ENCODE data around the gene PLOD2.

PLOD2 gene

GRCh38 chr3:146157325-146158060 lies 3.5 kb downstream of the PLOD2 start:
- H2AK5ac ChIP-seq (ENCODE audit: low read length) = no peak overlapping the region
- H3K27me3 ChIP-seq (ENCODE audit: insufficient read depth, low read length) = no peaks in the 10 kb centered on the region
- H3K4me3 ChIP-seq (ENCODE audit: low read depth, low read length) = no peak overlapping the region
- no peak overlapping the region for H4K8ac ChIP-seq (ENCODE audit: low read depth, low read length)
- H2BK120ac ChIP-seq (ENCODE audit: insufficient read depth, low read length, poor library complexity) = no peak overlapping the region
- no CpG with 5 or more reads among the region's 2 CpGs for WGBS (ENCODE audit: extremely low coverage, insufficient coverage, insufficient read length)
- H2BK5ac ChIP-seq (ENCODE audit: low read depth, low read length, poor library complexity) = no peak overlapping the region
- no peaks in the 10 kb centered on the region for H3K9me3 ChIP-seq (ENCODE audit: insufficient read depth, low read depth, low read length)
- H2BK12ac ChIP-seq (ENCODE audit: low read length) = no peak overlapping the region
- H3K23ac ChIP-seq (ENCODE audit: low read length) = no peak overlapping the region
- no peak overlapping the region for H3K18ac ChIP-seq (ENCODE audit: low read length)
- H3K79me2 ChIP-seq (ENCODE audit: control insufficient read depth, insufficient read depth, low read length, poor library complexity) = peaks cover 16% of the 10 kb centered on the region
- peaks cover 0 to 4% of the 10 kb centered on the region in 2 experiments for H3K36me3 ChIP-seq (ENCODE audit: control insufficient read depth in 1 of 2, insufficient read depth in 2 of 2, low read length in 2 of 2)
- H3K79me1 ChIP-seq (ENCODE audit: low read length) = peaks cover 19% of the 10 kb centered on the region
- H4K12ac ChIP-seq (ENCODE audit: low read depth, low read length) = no peak overlapping the region
- H3K9ac ChIP-seq (ENCODE audit: low read length) = no peak overlapping the region
- peak overlapping the region; percentile 55 for H3K4ac ChIP-seq (ENCODE audit: low read depth, low read length)
- H2AFZ ChIP-seq (ENCODE audit: insufficient read depth, low read length, poor library complexity) = no peak overlapping the region
- DNase-seq = no peak
- no peak overlapping the region for H4K91ac ChIP-seq (ENCODE audit: low read depth, low read length)
- H3K4me1 ChIP-seq (ENCODE audit: control insufficient read depth in 1 of 2, insufficient read depth in 2 of 2, low read length in 2 of 2) = peaks cover 8 to 11% of the 10 kb centered on the region in 2 experiments
- H3K14ac ChIP-seq (ENCODE audit: low read length) = no peak overlapping the region
- H3K4me2 ChIP-seq (ENCODE audit: low read length) = no peak overlapping the region
- no peak overlapping the region for H3K27ac ChIP-seq (ENCODE audit: low read depth, low read length)

GRCh38 chr3:146156666-146157314 lies 4.2 kb downstream of the PLOD2 start:
- Histone ChIP-seq H3K36me3 (ENCODE audit: control insufficient read depth in 1 of 2, insufficient read depth in 2 of 2, low read length in 2 of 2) (peaks cover 0 to 4% of the 10 kb centered on the region in 2 experiments), H4K91ac (ENCODE audit: low read depth, low read length) (no peak overlapping the region), H3K14ac (ENCODE audit: low read length) (no peak overlapping the region), H2AK5ac (ENCODE audit: low read length) (no peak overlapping the region), H3K27me3 (ENCODE audit: insufficient read depth, low read length) (no peaks in the 10 kb centered on the region), H3K9ac (ENCODE audit: low read length) (no peak overlapping the region), H3K9me3 (ENCODE audit: insufficient read depth, low read depth, low read length) (no peaks in the 10 kb centered on the region), H3K4me3 (ENCODE audit: low read depth, low read length) (no peak overlapping the region), H3K23ac (ENCODE audit: low read length) (no peak overlapping the region), H3K4ac (ENCODE audit: low read depth, low read length) (peak overlapping the region; percentile 83), H3K4me2 (ENCODE audit: low read length) (peak overlapping the region; percentile 2), H3K27ac (ENCODE audit: low read depth, low read length) (no peak overlapping the region), H2AFZ (ENCODE audit: insufficient read depth, low read length, poor library complexity) (no peak overlapping the region), H3K79me1 (ENCODE audit: low read length) (peaks cover 19% of the 10 kb centered on the region), H4K8ac (ENCODE audit: low read depth, low read length) (no peak overlapping the region), H3K4me1 (ENCODE audit: control insufficient read depth in 1 of 2, insufficient read depth in 2 of 2, low read length in 2 of 2) (peaks cover 8 to 11% of the 10 kb centered on the region in 2 experiments), H2BK5ac (ENCODE audit: low read depth, low read length, poor library complexity) (no peak overlapping the region), H4K12ac (ENCODE audit: low read depth, low read length) (no peak overlapping the region), H3K18ac (ENCODE audit: low read length) (no peak overlapping the region), H2BK120ac (ENCODE audit: insufficient read depth, low read length, poor library complexity) (no peak overlapping the region), H3K79me2 (ENCODE audit: control insufficient read depth, insufficient read depth, low read length, poor library complexity) (peaks cover 16% of the 10 kb centered on the region), H2BK12ac (ENCODE audit: low read length) (peak overlapping the region; percentile 13)
- DNase-seq = no peak
- WGBS (ENCODE audit: extremely low coverage, insufficient coverage, insufficient read length) = no CpG with 5 or more reads among the region's 3 CpGs

- Histone ChIP-seq H3K4ac (ENCODE audit: low read depth, low read length) (peak overlapping the region; percentile 27), H4K8ac (ENCODE audit: low read depth, low read length) (no peak overlapping the region), H4K91ac (ENCODE audit: low read depth, low read length) (no peak overlapping the region), H2BK120ac (ENCODE audit: insufficient read depth, low read length, poor library complexity) (no peak overlapping the region), H2BK5ac (ENCODE audit: low read depth, low read length, poor library complexity) (no peak overlapping the region), H3K23ac (ENCODE audit: low read length) (no peak overlapping the region), H2BK12ac (ENCODE audit: low read length) (no peak overlapping the region), H3K9me3 (ENCODE audit: insufficient read depth, low read depth, low read length) (no peaks in the 10 kb centered on the region), H3K18ac (ENCODE audit: low read length) (no peak overlapping the region), H3K4me1 (ENCODE audit: control insufficient read depth in 1 of 2, insufficient read depth in 2 of 2, low read length in 2 of 2) (peaks cover 8% of the 10 kb centered on the region in 2 experiments), H3K4me2 (ENCODE audit: low read length) (no peak overlapping the region), H3K4me3 (ENCODE audit: low read depth, low read length) (no peak overlapping the region), H4K12ac (ENCODE audit: low read depth, low read length) (no peak overlapping the region), H3K27ac (ENCODE audit: low read depth, low read length) (no peak overlapping the region), H2AK5ac (ENCODE audit: low read length) (no peak overlapping the region), H3K79me1 (ENCODE audit: low read length) (peaks cover 12% of the 10 kb centered on the region), H2AFZ (ENCODE audit: insufficient read depth, low read length, poor library complexity) (no peak overlapping the region), H3K14ac (ENCODE audit: low read length) (no peak overlapping the region), H3K79me2 (ENCODE audit: control insufficient read depth, insufficient read depth, low read length, poor library complexity) (peaks cover 15% of the 10 kb centered on the region), H3K9ac (ENCODE audit: low read length) (no peak overlapping the region), H3K36me3 (ENCODE audit: control insufficient read depth in 1 of 2, insufficient read depth in 2 of 2, low read length in 2 of 2) (peaks cover 0 to 8% of the 10 kb centered on the region in 2 experiments), H3K27me3 (ENCODE audit: insufficient read depth, low read length) (no peaks in the 10 kb centered on the region)
- DNase-seq = no peak
- no CpG with 5 or more reads among the region's 4 CpGs for WGBS (ENCODE audit: extremely low coverage, insufficient coverage, insufficient read length)
These were observed 4.9 kb downstream of the PLOD2 start for GRCh38 chr3:146156095-146156494.

GRCh38 chr3:146154995-146155394 lies 6.0 kb downstream of the PLOD2 start:
- H3K9ac ChIP-seq (ENCODE audit: low read length) = no peak overlapping the region
- no peak overlapping the region for H4K91ac ChIP-seq (ENCODE audit: low read depth, low read length)
- no peak overlapping the region for H3K4me2 ChIP-seq (ENCODE audit: low read length)
- DNase-seq = no peak
- no peaks in the 10 kb centered on the region for H3K9me3 ChIP-seq (ENCODE audit: insufficient read depth, low read depth, low read length)
- peaks cover 8% of the 10 kb centered on the region in 2 experiments for H3K4me1 ChIP-seq (ENCODE audit: control insufficient read depth in 1 of 2, insufficient read depth in 2 of 2, low read length in 2 of 2)
- no peak overlapping the region for H3K27ac ChIP-seq (ENCODE audit: low read depth, low read length)
- no peak overlapping the region for H2BK12ac ChIP-seq (ENCODE audit: low read length)
- no peak overlapping the region for H3K4ac ChIP-seq (ENCODE audit: low read depth, low read length)
- H3K18ac ChIP-seq (ENCODE audit: low read length) = no peak overlapping the region
- H3K79me2 ChIP-seq (ENCODE audit: control insufficient read depth, insufficient read depth, low read length, poor library complexity) = peaks cover 8% of the 10 kb centered on the region
- H2AFZ ChIP-seq (ENCODE audit: insufficient read depth, low read length, poor library complexity) = no peak overlapping the region
- H3K27me3 ChIP-seq (ENCODE audit: insufficient read depth, low read length) = no peaks in the 10 kb centered on the region
- no peak overlapping the region for H4K12ac ChIP-seq (ENCODE audit: low read depth, low read length)
- H3K4me3 ChIP-seq (ENCODE audit: low read depth, low read length) = no peak overlapping the region
- H3K79me1 ChIP-seq (ENCODE audit: low read length) = peaks cover 3% of the 10 kb centered on the region
- no peak overlapping the region for H3K14ac ChIP-seq (ENCODE audit: low read length)
- no peak overlapping the region for H2AK5ac ChIP-seq (ENCODE audit: low read length)
- peaks cover 0 to 9% of the 10 kb centered on the region in 2 experiments for H3K36me3 ChIP-seq (ENCODE audit: control insufficient read depth in 1 of 2, insufficient read depth in 2 of 2, low read length in 2 of 2)
- H2BK120ac ChIP-seq (ENCODE audit: insufficient read depth, low read length, poor library complexity) = no peak overlapping the region
- no CpG with 5 or more reads among the region's 2 CpGs for WGBS (ENCODE audit: extremely low coverage, insufficient coverage, insufficient read length)
- H2BK5ac ChIP-seq (ENCODE audit: low read depth, low read length, poor library complexity) = no peak overlapping the region
- H3K23ac ChIP-seq (ENCODE audit: low read length) = no peak overlapping the region
- H4K8ac ChIP-seq (ENCODE audit: low read depth, low read length) = no peak overlapping the region
